Measurements from ENCODE around the gene GPSM1.
A peak's percentile ranks its signal among the peaks of the same experiment; 100 is the strongest.
"Not testable (repeated sequence)": the region's sequence is repeated elsewhere in the genome, so short reads cannot be mapped to it uniquely, and the experiment has no call there.

Gene GPSM1

DNA sequence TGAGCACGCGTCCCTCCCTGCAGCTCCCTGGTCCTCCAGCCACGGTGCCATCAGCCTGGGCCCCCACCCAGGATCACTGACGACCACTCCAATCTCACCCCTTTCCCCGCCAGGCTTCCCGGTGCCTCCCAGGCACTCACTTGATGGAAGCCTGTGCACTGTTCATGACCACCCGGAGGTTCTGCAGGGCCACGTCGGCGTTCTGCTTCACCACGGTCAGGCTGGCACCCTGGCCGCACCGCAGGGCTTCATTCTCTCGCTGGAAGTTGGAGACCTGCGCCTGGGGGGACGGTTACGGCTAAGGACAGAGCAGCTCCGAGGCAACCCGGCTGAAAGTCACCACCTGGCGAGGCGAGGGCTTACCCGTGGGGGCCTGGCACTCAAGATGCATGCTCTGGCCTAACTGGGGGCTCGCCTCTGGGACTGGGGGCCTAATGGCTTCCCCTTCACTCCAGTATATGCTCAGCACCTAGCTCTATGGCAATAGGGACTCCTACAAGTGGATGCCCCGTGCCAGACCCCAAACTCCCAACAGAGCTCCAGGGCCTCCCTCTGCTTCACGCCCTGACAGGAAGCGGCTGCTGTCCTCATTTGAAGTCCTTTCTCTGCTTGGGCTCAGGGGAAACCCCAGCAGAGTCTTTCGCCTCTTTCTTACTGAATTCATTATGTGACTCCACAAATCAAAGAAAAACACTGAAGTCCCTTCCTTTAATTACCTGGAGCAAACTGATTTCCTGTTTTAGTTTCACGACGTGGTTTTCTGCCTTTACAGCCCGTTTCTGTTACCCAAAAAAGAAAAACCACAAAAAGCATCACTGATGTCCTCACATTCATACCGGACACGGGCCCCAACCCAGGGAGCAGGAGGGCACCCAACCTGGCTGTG lies 76.8 kb downstream of the GPSM1 start:
- H3K4me3 ChIP-seq: no peak overlapping the region
- peaks cover 47% of the 10 kb centered on the region for H3K36me3 ChIP-seq (ENCODE audit: insufficient read depth, low read length)
- no peak overlapping the region for H3K9ac ChIP-seq (ENCODE audit: insufficient read length)
- H3K27ac ChIP-seq: peak overlapping the region; percentile 36
- H3K9me3 ChIP-seq (ENCODE audit: low read depth, low read length): no peaks in the 10 kb centered on the region
- no peak for DNase-seq (ENCODE audit: low read depth, low spot score)
- TF ChIP-seq EZH2 (IDR thresholded peaks at IDR 0.05): no peak
- TF ChIP-seq POLR2AphosphoS5 (IDR thresholded peaks at IDR 0.05; ENCODE audit: borderline replicate concordance, low read depth, low read length): no peak
- no peak for TF ChIP-seq FOXP2 (optimal IDR thresholded peaks at IDR 0.05; ENCODE audit: control extremely low read depth, extremely low read length, insufficient read depth)

DNA sequence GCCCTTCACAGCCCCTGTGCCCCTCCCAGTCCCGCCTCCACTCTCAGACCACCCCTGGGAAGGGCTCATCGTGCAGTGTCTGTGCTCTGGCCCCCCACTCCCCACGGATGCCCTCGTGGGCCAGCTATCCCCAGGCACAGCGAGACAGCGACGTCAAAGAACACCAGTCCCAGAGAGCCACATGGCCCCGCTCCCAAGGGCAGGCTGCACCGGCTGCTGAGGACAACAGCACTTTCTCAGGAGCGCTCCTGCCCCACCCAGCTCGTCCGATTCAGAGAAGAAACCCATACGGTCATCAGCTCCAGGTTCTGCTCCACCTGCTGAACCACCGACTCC lies 77.4 kb downstream of the GPSM1 start:
- Histone ChIP-seq H3K9ac (ENCODE audit: insufficient read length) (no peak overlapping the region), H3K27ac (peak overlapping the region; percentile 36; the same call in 1 of the 2 replicates), H3K9me3 (ENCODE audit: low read depth, low read length) (no peaks in the 10 kb centered on the region), H3K36me3 (ENCODE audit: insufficient read depth, low read length) (peaks cover 47% of the 10 kb centered on the region), H3K4me3 (no peak overlapping the region)
- TF ChIP-seq FOXP2 (optimal IDR thresholded peaks at IDR 0.05; ENCODE audit: control extremely low read depth, extremely low read length, insufficient read depth): no peak
- TF ChIP-seq EZH2 (IDR thresholded peaks at IDR 0.05): no peak
- no peak for TF ChIP-seq POLR2AphosphoS5 (IDR thresholded peaks at IDR 0.05; ENCODE audit: borderline replicate concordance, low read depth, low read length)
- no peak for DNase-seq (ENCODE audit: low read depth, low spot score)

DNA sequence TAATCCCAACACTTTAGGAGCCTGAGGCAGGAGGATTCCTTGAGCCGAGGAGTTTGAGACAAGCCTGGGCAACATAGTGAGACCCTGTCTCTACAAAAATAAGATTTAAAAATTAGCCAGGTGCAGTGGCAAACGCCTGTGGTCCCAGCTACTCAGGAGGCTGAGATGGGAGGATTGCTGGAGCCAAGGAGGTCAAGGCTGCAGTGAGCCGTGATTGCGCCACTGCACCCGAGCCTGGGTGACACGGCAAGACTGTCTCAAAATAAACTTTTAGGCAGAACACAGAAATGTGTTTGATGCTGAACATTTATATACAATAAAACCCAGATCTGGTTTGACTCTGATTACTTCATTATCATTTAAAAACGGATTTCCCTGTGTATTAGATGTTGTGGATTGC lies 78.1 kb downstream of the GPSM1 start:
- no peak for DNase-seq (ENCODE audit: low read depth, low spot score)
- H3K36me3 ChIP-seq (ENCODE audit: insufficient read depth, low read length): peaks cover 47% of the 10 kb centered on the region
- TF ChIP-seq EZH2 (IDR thresholded peaks at IDR 0.05): no peak
- TF ChIP-seq FOXP2 (optimal IDR thresholded peaks at IDR 0.05; ENCODE audit: control extremely low read depth, extremely low read length, insufficient read depth): no peak
- TF ChIP-seq POLR2AphosphoS5 (IDR thresholded peaks at IDR 0.05; ENCODE audit: borderline replicate concordance, low read depth, low read length): no peak
- H3K9ac ChIP-seq (ENCODE audit: insufficient read length): no peak overlapping the region
- no peak overlapping the region for H3K27ac ChIP-seq
- H3K4me3 ChIP-seq: no peak overlapping the region
- no peaks in the 10 kb centered on the region for H3K9me3 ChIP-seq (ENCODE audit: low read depth, low read length)

DNA sequence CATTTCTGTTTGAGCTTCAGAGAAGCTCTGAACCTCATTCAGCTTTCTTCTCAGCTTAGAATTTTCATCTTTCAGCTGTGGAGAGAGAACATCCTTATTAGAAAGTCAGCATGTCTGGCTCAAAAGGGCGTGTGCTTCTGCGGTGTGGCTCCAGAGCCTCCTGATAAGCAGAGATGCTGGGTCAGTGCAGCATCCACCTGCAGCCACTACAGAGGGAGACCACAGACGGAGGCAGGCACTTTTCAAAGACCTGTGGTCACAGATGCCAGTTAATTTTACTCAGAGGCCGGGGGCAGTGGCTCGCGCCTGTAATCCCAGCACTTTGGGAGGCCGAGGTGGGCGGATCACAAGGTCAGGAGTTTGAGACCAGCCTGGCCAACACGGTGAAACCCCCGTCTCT lies 78.6 kb downstream of the GPSM1 start:
- not testable (repeated sequence) for H3K9ac ChIP-seq (ENCODE audit: insufficient read length); DNase-seq (ENCODE audit: low read depth, low spot score); H3K4me3 ChIP-seq; H3K9me3 ChIP-seq (ENCODE audit: low read depth, low read length); H3K27ac ChIP-seq
- peaks cover 47% of the 10 kb centered on the region for H3K36me3 ChIP-seq (ENCODE audit: insufficient read depth, low read length)

DNA sequence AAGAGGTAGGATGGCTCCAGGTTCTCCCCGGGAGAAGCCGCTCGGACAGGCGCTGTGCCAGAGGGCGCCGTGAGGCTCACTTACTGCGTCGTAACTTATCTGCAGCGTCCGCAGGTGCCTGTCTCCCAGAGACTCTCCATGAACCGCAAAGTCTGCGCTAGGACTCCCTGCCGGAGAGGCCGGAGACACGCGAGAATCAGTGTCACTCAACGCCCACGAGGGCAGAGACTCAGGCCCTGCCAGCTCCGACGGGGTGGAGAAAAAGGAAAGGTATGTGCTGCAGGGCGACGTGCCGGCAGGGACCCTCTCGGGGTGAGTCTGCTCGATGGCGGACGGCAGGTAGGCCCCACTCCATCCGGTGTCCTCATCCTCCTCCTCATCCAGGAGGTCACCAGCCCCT lies 79.7 kb downstream of the GPSM1 start:
- not testable (repeated sequence) for H3K27ac ChIP-seq; H3K9me3 ChIP-seq (ENCODE audit: low read depth, low read length); DNase-seq (ENCODE audit: low read depth, low spot score); H3K4me3 ChIP-seq; H3K9ac ChIP-seq (ENCODE audit: insufficient read length)
- H3K36me3 ChIP-seq (ENCODE audit: insufficient read depth, low read length): peaks cover 50% of the 10 kb centered on the region

DNA sequence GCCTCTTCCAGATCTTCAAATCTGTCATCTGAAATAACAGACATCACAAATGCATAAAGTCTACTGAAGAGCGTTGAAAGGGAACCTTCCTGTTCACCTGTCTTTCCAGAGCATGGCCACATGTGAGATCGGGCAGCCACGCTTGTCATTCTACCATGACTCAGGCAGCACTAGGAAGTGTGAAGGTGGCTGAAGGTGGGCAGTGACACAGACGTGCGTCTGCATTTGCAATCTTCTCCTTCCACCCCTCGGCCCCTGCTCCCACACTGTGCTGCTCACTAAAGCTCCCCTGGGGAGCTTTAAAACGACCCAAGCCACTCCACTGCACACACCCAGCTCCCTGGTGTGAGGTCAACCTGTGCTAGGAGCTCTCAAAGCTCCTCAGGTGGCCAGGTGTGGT lies 80.6 kb downstream of the GPSM1 start:
- no peaks in the 10 kb centered on the region for H3K9me3 ChIP-seq (ENCODE audit: low read depth, low read length)
- TF ChIP-seq EZH2 (IDR thresholded peaks at IDR 0.05): no peak
- no peak for TF ChIP-seq POLR2AphosphoS5 (IDR thresholded peaks at IDR 0.05; ENCODE audit: borderline replicate concordance, low read depth, low read length)
- no peak for TF ChIP-seq FOXP2 (optimal IDR thresholded peaks at IDR 0.05; ENCODE audit: control extremely low read depth, extremely low read length, insufficient read depth)
- H3K27ac ChIP-seq: no peak overlapping the region
- peaks cover 56% of the 10 kb centered on the region for H3K36me3 ChIP-seq (ENCODE audit: insufficient read depth, low read length)
- DNase-seq (ENCODE audit: low read depth, low spot score): no peak
- no peak overlapping the region for H3K9ac ChIP-seq (ENCODE audit: insufficient read length)
- no peak overlapping the region for H3K4me3 ChIP-seq
